ENCODE measurements around the gene SOSTDC1.

The SOSTDC1 gene

DNA sequence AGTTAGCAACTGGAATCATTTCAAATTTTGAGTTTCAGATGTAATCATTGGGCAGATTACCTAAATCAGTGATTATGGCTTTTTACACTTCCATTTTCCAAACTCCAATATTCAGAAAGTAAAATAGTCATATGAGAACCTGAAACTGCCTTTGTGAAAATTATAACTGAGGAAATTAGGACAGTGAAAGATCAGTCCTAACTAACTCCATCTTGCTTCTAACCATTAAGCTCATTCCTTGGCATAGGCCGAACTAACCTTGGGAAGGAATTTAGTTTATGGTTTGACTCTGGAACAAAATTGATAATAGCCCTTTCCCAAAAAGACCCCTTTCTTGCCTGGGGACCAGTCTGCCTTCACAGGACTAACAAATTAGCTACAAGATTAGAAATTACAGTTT lies 46.4 kb downstream of the SOSTDC1 start:
- no peak for DNase-seq
- Mint-ChIP-seq H3K36me3 (ENCODE audit: low read depth) (peaks cover 2% of the 10 kb centered on the region), H3K27me3 (no peaks in the 10 kb centered on the region), H3K4me1 (ENCODE audit: low read depth) (peaks cover 36% of the 10 kb centered on the region), H3K9me3 (no peaks in the 10 kb centered on the region), H3K4me3 (no peak overlapping the region), H3K27ac (no peak overlapping the region)

DNA sequence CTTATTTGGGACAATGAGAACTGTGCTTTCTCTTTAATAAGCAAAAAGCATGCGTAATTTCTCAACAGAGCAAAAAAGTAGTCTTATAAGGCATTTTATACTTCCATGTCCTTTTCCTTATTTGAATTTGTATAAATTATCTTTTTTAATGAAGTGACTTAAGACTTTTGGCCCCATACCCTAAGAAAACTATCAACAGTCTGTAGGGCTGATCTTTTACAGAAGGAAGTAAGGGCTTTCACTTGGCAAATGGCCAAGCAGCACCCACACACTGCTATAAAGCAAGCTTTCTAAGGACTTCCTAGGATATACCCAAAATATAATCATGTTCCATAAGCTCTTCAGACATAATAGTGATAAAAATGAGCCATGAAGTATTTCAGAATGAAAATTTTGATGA lies 47.6 kb downstream of the SOSTDC1 start:
- Mint-ChIP-seq H3K4me1 (ENCODE audit: low read depth) (peaks cover 36% of the 10 kb centered on the region), H3K4me3 (no peak overlapping the region), H3K27me3 (no peaks in the 10 kb centered on the region), H3K36me3 (ENCODE audit: low read depth) (peaks cover 2% of the 10 kb centered on the region), H3K9me3 (no peaks in the 10 kb centered on the region), H3K27ac (no peak overlapping the region)
- no peak for DNase-seq

DNA sequence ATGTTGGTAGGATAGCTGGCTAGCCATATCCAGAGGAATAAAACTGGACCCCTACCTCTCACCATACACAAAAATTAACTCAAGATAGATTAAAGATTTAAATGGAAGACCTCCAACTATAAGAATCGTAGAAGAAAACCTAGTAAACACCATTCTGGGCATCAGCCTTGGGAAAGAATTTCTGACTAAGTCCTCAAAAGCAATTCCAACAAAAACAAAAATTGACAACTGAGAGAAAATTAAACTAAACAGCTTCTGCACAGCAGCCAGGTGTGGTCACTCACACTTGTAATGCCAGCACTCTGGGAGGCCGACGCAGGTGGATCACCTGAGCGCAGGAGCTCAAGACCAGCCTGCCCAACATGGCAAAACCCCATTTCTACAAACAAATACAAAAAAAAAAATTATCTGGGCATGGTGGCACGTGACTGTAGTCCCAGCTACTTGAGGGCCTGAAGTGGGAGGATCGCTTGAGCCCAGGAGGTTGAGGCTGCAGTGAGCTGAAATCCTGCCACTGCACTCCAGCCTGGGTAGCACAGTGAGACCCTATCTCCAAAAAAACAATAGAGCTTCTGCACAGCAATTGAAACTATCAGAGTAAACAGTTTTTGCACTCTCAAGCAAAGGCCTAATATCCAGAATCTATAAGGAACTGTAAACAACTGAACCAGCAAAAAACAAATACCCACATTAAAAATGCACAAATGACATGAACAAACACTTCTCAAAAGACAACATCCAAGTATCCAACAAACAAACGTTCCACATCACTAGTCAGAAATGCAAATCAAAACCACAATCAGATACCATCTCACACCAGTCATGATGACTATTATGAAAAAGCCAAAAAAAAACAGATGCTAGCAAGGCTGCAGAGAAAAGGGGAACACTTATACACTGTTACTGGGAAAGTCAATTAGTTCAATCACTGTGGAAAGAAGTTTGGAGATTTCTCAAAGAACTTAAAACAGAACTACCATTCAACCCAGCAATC lies 49.0 kb downstream of the SOSTDC1 start:
- peaks cover 2% of the 10 kb centered on the region for H3K36me3 Mint-ChIP-seq (ENCODE audit: low read depth)
- H3K27me3 Mint-ChIP-seq = no peaks in the 10 kb centered on the region
- H3K4me1 Mint-ChIP-seq (ENCODE audit: low read depth) = peaks cover 32% of the 10 kb centered on the region
- no peak overlapping the region for H3K27ac Mint-ChIP-seq
- no peaks in the 10 kb centered on the region for H3K9me3 Mint-ChIP-seq
- H3K4me3 Mint-ChIP-seq = no peak overlapping the region
- DNase-seq = no peak

DNA sequence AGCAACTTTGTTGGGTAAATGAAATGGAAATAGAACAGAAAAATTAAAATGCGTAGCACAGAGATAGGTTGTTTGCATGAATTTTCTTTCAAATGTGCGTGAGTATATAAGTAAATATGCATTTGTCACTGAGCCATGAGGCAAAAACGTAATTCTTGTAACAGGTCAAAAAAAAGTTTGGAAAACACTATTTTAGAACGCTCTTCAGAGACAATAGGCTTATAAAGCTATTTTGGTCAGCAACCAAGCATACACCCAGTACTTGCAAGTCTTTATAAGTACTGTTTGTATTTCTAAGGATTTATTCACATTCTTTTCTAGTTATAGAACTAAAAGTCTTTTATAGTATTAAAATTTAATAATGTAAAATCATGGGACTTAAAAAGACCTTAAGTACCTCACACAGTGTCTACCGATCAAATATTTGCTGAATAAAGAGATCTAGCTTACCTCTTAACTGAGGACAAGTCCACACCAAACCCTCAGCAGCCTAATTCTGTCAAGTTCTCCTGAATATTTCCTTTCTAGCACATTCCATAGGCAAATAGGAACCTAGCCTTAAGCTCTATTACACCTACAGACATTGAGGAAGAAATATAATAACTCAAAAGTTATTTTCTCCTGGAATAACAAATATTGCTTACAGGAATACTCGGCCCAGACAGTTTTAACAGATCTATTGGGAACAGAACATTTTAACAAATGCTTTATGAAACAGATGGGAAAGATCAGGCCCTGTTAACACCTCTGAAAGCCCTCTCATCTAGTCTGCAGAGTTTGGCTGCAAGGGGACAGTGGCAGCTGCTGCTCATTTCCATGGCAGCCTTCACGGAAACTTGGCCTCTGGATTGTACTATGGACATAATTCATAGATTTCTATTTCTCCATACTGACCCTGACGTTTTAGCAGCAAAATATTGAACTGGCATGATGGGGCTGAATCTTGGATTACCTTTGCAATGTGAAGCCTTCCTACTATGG lies 53.0 kb downstream of the SOSTDC1 start:
- Mint-ChIP-seq H3K36me3 (ENCODE audit: low read depth) (no peaks in the 10 kb centered on the region), H3K9me3 (no peaks in the 10 kb centered on the region), H3K27me3 (no peaks in the 10 kb centered on the region), H3K4me1 (ENCODE audit: low read depth) (peaks cover 5% of the 10 kb centered on the region), H3K27ac (no peak overlapping the region), H3K4me3 (no peak overlapping the region)
- no peak for DNase-seq

Measured in activated T-cell treated with anti-CD3 and anti-CD28 coated beads, Interleukin-2, amount 50 U/mL, for 24 hours (primary cell).